AML-193 (cell line): Measurements from ENCODE around the gene PARVB.

Experiments used
- DNase-seq, 2 experiments: peaks; one replicate each; lab custom pipeline; 2025; lab: John Stamatoyannopoulos, UW

The PARVB gene

GRCh38 chr22:44028091-44028490 lies 4.0 kb downstream of the PARVB start:
- no peak for DNase-seq

- DNase-seq = no peak
Measured at GRCh38 chr22:44029069-44029468, 5.0 kb downstream of the PARVB start.

GRCh38 chr22:44030051-44030701 lies 6.1 kb downstream of the PARVB start:
- DNase-seq = no peak

DNA sequence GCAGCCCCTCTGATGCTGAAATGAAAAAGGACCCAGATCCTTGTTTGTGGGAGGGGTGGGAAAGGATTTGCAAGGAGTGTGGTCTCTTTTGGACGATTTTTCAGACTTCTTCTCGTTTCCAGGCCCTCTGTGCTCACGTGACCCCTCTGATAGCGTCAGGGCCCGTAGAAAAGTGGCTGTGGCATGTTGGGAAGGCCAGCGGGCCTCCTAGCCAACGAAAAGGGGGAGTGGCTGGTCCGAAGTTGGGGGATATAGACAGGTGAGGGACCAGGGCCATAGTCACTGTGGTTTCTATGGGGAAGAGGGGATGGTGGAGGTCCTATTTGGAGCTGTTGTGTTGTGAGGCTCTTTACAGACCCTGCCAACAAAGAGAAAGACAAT lies 6.6 kb downstream of the PARVB start:
- DNase-seq = no peak

DNA sequence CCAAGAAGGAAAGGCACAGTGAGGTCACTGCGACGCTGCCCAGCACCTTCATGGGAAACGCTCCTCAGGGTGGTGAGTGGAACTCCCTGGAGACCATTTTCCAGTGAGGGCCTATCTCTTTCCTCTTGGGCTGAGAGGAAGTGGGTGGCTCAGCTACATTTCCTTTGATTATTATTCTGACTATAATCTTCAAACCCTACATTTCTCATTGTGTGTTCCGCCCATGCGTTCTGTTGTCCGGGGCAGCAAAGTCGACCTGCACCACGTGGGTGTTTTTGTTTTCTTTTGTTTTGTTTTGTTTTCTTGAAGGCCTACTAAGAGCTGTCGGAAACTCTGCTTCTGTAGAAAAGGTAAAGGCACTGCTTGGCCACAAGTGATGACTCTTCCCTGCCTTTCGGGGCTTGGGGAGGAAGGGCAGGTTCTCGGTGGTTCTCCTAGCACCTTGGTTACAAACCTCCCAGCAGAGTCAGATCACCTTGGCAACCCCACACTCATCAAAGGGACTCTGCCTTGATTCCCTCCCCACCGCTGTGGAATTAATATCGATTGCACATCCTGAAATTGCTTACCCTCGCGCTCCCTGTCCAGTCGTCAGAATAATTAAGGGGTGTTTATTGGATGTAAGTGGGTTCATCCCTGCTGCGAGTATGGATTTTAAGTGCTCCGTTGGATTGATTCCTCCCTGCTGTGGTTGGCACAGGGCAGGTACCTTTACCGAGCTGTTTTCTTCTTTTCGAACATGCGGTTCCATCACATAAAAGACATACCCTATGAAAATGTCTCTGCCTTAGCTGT lies 7.3 kb downstream of the PARVB start:
- DNase-seq = no peak

GRCh38 chr22:44032126-44032730 lies 8.1 kb downstream of the PARVB start:
- no peak for DNase-seq

DNA sequence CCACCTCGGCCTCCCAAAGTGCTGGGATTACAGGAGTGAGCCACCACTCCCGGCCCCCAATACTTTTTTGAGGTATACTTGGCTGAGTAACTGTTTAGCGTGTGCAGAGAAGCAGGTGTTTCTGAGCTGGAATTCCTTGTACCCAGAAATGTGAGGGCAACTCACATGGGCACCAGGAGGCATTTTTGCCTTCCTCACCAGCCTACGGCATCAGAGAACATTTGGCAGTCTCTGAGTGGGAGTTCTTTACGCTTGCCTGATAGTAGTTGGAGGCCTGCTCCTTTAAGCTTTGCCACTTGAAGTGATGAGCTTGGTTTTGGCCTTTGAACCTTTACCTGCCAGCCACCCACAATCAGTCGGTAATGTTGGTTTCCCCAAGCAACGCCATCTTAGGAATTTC lies 9.2 kb downstream of the PARVB start:
- no peak for DNase-seq

- no peak for DNase-seq
Measured at GRCh38 chr22:44033694-44034093, 9.6 kb downstream of the PARVB start.

DNA sequence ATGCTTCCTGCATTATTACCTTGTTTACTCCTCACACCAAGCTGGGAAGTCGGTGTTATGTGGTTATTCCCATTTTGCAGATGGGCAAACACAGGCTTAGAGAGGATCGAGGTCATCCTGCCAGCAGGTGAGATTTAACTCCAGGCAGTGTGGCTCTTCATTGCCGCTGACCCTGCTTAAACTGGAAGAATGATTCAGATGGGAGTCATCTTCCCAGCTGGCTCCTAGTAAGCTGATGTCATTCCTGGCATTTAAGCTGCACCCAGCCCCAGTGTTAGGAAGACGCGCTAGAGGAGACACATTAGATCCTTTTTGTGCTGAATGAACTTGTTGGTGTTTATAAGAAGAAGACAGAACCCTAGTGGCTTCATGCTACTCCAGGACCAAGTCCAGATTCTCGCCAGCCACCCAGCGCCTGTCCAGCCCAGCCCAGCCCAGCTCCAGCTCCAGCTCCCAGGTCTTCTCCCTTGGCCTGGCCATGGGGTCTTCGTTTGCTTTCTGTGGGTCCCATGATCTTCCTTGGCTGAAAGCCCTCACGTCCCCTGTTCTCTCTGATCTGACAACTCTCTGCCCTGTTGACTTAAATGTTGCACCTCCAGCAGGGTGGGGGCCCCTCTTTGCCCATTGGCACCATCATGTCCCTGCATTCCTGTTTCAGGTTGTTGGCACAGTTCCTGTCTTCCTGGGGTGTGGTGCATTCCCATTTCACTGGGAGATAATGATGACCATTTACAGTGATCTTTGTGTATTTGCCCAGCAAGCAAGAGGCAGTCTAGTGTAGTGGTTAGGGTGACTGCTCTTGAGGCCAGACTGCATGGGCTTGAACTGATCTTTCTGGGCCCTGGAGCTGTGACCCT lies 13.6 kb downstream of the PARVB start:
- DNase-seq = no peak

DNA sequence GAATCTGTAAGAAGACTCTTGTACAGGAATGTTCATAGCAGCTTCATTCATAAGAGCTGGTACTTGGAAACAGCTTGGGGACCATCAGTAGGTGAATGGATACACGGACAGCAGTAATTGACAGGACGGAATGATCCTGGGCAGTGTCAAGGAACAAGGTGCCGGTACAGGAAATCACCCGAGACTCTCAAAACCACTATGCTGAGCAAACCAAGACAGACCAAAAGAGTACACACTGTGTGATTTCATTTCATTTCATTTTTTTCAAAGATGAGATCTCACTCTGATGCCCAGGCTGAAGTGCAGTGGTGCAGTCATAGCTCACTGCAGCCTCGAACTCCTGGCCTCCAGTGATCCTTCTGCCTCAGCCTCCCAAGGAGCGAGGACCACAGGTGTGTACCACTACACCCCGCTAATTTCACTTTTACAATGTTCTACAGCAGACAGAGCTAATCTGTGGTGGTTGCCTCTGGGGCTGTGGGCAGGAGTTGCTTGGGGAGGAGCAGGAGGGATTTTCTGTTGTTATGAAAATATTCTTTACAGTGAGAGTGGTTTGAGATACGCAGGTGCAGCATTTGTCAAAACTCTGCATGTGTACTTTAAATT lies 15.6 kb downstream of the PARVB start:
- no peak for DNase-seq

GRCh38 chr22:44042249-44043218 lies 18.4 kb downstream of the PARVB start:
- no peak for DNase-seq

DNA sequence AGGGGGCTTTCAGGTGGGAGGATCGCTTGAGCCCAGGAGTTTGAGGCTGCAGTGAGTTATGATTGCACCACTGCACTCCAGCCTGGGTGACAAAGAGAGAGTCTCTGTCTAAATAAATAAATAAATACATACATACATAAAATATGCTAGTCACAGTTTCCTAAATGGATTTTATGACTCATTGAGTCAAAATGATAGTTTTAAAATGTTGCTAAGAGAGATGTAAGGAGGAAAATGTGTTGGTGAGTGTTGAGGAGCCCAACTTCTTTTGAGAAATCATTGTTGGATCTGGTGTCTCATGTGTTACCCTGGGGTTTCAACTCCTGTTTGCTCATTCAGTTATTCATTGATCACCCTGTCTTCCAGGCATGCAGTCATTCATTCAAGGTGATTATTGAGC lies 21.0 kb downstream of the PARVB start:
- DNase-seq = no peak

DNA sequence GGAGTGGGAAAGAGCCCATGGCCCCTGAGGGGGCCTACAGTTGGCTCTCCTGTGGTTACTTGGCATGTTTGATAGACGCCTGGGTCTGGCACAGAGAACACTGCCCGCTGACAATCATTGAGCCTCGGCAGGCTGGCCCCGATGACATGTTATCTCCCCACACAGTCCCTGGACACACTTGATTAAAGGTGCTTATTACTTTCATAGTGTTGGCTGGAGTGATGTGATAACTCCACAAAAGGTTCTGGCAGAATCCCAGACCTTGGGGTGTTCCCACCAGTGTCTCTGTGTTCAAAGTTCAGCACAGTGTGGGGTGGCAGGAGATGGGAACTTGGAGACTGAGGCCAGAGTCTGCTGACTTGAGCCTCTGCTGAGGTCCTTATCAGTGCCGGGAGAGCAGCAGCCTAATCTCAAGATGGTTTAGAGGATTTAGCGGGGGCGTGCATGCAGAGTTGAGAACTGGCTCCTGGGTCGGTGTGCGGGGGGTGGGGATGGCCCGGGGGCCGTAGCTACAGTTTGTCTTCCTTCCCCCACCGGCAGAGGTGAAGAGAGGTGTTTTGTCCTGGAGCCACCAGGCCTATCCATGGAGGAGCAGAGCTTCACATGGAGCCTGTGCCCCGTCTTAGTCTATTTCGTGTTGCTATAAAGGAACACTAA lies 22.5 kb downstream of the PARVB start:
- no peak for DNase-seq

GRCh38 chr22:44047891-44048301 lies 23.8 kb downstream of the PARVB start:
- no peak for DNase-seq

DNA sequence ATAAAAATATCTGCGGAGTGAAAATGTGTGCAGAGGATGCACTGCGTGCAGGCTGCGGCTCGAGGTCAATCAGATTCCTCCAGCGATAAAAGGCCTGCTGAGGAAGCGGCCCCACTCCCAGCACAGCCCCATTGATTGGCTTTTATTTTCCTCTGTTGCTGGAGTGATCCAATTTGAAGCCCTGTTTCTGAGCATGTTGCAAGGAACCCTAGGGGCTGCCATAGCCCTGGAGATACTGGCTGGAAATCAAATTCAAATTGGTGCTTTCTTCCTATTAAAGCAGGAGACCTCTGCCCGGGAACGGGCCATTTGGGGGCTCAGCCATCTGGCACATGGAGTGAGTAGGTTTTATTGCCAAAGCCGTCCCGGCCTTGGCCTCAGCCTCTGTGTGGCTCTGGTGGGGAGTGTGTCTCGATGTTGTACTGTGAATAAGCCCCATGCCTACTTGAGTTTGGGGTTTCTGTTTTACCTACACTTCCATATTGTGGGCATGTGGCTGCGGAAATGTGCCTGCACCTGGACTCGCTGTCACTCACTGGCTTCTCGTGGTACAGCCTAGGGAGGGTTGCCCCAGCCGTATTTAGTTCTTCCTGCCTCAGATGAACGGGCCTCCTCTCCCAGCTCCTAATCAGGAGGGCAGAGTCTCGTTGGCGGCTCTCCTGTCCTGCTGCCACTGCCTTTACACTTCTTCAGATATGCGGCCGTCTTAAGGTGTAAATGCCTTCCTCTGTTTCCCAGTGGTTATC lies 25.6 kb downstream of the PARVB start:
- DNase-seq = no peak

GRCh38 chr22:44050766-44051355 lies 26.8 kb downstream of the PARVB start:
- no peak for DNase-seq

DNA sequence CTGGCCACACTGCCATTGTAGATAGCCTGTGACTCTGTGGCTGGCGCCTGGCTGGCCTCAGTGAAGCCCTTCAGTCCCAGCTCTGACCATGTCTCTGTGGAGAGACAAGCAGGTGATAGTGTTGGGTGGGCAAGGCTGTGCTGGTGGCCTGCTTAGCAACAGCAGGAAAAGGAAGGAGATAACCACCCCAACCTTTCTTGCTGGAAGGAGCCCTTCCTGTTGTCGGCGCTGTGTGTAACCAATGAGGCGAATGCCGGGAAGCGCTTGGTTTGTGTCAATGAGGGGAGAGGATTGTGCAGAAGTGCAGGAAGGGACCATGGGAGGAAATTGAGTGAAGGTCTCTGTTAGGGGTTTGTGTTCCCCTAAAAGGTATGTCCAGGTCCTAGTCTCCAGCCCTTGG lies 27.3 kb downstream of the PARVB start:
- no peak for DNase-seq

DNA sequence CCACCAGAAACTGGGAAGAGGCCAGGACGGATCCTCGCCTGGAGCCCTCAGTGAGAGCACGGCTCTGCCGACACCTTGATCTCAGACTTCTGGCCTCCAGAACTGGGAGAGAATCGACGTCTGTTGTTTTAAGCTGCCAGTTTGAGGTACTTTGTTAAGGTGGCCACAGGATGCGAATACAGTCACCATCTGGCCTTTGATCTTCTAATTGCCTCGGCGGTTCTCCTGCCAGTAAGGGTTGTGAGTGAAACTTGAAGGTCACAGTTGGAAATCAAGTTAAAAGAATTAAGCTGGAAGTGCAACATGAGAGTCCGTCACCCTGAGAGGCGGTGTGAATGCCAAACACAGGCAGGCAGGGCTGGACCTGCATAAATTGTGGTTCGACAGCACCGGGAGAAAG lies 27.9 kb downstream of the PARVB start:
- DNase-seq = no peak

DNA sequence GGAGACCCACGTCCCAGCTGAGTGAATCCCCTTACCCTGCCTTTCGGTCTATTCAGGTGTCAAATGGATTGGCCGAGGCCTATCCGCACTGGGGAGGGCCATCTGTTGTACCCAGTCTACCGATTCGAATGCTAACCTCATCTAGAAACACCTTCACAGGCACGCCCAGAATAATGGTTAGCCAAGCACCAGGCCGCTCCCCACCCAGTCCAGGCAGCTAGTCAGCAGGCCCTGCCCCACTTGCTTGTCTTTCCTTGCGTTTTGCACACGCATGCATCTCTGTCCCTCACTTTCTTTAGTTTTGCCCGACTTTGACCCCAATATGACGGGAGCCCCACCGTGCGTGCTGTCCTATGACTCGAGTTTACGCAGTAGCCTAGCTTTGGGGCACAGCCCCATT lies 31.7 kb downstream of the PARVB start:
- DNase-seq = no peak
